Measurements from ENCODE around the gene OTULIN.

GRCh38 chr5:14660833-14661232, 3.7 kb upstream of the OTULIN start:
- no peak for TF ChIP-seq SP1 (IDR thresholded peaks at IDR 0.05)
- TF ChIP-seq FOXM1 (IDR thresholded peaks at IDR 0.05; ENCODE audit: borderline replicate concordance) = no peak
- no peak for TF ChIP-seq ELF4 (IDR thresholded peaks at IDR 0.05)
- TF ChIP-seq TARDBP (IDR thresholded peaks at IDR 0.05) = no peak
- TF ChIP-seq ARNT (IDR thresholded peaks at IDR 0.05) = no peak
- no peak for TF ChIP-seq PKNOX1 (IDR thresholded peaks at IDR 0.05)
- no peak for TF ChIP-seq HDGF (IDR thresholded peaks at IDR 0.05; ENCODE audit: borderline replicate concordance)
- TF ChIP-seq BHLHE40 (IDR thresholded peaks at IDR 0.05; ENCODE audit: borderline replicate concordance) = no peak
- no peak for TF ChIP-seq CTBP1 (IDR thresholded peaks at IDR 0.05; ENCODE audit: borderline replicate concordance)
- no peak for TF ChIP-seq FOXK2 (IDR thresholded peaks at IDR 0.05)
- TF ChIP-seq SUZ12 (IDR thresholded peaks at IDR 0.05) = no peak
- TF ChIP-seq ZNF384 (IDR thresholded peaks at IDR 0.05) = no peak
